Stimulated activated naive CD4-positive, alpha-beta T cell treated with Interleukin-2 at 50 U/mL for 16 hours (primary cell): ENCODE data around the gene ABCF3.

Experiments
- DNase-seq: peaks from one replicate; lab custom pipeline; 2025; lab: John Stamatoyannopoulos, UW

The ABCF3 gene

GRCh38 chr3:184188080-184188479 is 2.1 kb downstream of the ABCF3 start:
- DNase-seq = no peak

GRCh38 chr3:184189421-184189820 is 3.4 kb downstream of the ABCF3 start:
- DNase-seq = no peak

GRCh38 chr3:184192889-184193288 is 6.9 kb downstream of the ABCF3 start:
- no peak for DNase-seq

- no peak for DNase-seq
Observed at GRCh38 chr3:184193991-184194539, 8.1 kb downstream of the ABCF3 start.

- no peak for DNase-seq
Observed at GRCh38 chr3:184196536-184196935, 10.5 kb downstream of the ABCF3 start.

- DNase-seq = no peak
Observed at GRCh38 chr3:184198509-184198908, 12.5 kb downstream of the ABCF3 start.

- DNase-seq = no peak
Observed at GRCh38 chr3:184200825-184201224, 14.8 kb downstream of the ABCF3 start.

GRCh38 chr3:184203526-184203925 is 17.5 kb downstream of the ABCF3 start:
- DNase-seq = no peak

GRCh38 chr3:184209146-184209923 is 23.3 kb downstream of the ABCF3 start:
- no peak for DNase-seq

GRCh38 chr3:184211297-184211696 is 25.3 kb downstream of the ABCF3 start:
- no peak for DNase-seq

- no peak for DNase-seq
Observed at GRCh38 chr3:184211718-184212117, 25.7 kb downstream of the ABCF3 start.

GRCh38 chr3:184218814-184219213 is 32.8 kb downstream of the ABCF3 start:
- no peak for DNase-seq

- DNase-seq = no peak
Observed at GRCh38 chr3:184222521-184222920, 36.5 kb downstream of the ABCF3 start.

GRCh38 chr3:184223946-184224345 is 37.9 kb downstream of the ABCF3 start:
- no peak for DNase-seq

GRCh38 chr3:184227481-184227935 is 41.5 kb downstream of the ABCF3 start:
- peak; percentile 40 for DNase-seq

- DNase-seq = no peak
Observed at GRCh38 chr3:184228376-184229137, 42.6 kb downstream of the ABCF3 start.

- peak; percentile 76 for DNase-seq
Observed at GRCh38 chr3:184229394-184230080, 43.5 kb downstream of the ABCF3 start, which contains the start of gene VWA5B2. VWA5B2 (plus strand) TSS chr3:184229585; CDS start chr3:184230529, 944 bp downstream.

- no peak for DNase-seq
Observed at GRCh38 chr3:184230081-184230602, 44.1 kb downstream of the ABCF3 start.

- no peak for DNase-seq
Observed at GRCh38 chr3:184230603-184231528, 44.9 kb downstream of the ABCF3 start.

- DNase-seq = no peak
Observed at GRCh38 chr3:184231671-184232070, 45.7 kb downstream of the ABCF3 start.
